NCI-H2171 (cell line): ENCODE measurements around the gene FAM83G.
A peak's percentile ranks its signal among the peaks of the same experiment; 100 is the strongest.
"Not testable (repeated sequence)": the region's sequence is repeated elsewhere in the genome, so short reads cannot be mapped to it uniquely, and the experiment has no call there.

Experiments used
- DNase-seq: peaks from one replicate; lab custom pipeline; 2025; lab: John Stamatoyannopoulos, UW

FAM83G gene

GRCh38 chr17:19022747-19023146 is 18.2 kb upstream of the FAM83G start:
- no peak for DNase-seq

DNA sequence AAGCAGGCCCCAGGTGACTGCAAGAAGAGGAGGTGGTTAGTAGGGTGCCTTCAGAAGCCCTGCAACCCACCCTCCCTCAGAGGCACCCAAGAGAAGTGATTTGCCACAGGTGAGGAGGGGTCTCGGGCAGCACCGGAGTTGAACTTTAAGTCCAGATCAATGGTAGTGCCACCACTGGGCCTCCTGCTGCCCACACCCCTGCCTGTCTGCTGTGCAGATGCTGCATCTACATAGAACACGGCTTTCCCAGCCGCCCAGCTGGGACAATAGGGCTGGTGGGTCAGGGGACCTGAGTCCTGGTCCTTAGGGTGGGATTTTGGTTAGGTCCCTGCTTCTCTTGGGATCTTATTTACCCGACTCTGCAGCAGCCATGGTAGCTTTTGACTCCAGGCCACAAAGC is 17.6 kb upstream of the FAM83G start:
- no peak for DNase-seq

GRCh38 chr17:19021622-19022083 is 17.1 kb upstream of the FAM83G start:
- no peak for DNase-seq

GRCh38 chr17:19021011-19021621 is 16.6 kb upstream of the FAM83G start:
- not testable (repeated sequence) for DNase-seq

DNA sequence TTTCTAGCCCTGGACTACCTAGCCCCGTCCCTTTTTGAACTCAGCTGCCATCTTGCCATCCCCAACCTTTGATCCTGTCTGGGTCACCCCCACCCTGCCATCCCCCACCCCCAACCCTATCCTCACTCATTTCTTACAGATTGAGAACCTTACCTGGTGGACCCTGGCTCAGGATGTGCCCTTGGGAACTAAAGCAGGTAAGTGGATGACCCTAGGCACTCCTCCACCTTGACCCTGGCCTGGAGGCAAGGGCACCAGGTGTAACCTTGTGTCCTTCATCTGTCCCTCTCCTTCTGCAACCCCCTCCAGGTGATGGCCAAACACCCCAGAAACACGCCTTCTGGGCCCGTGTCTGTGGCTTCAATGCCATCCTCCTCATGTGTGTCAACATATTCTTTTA is 15.5 kb upstream of the FAM83G start:
- DNase-seq, result no peak

GRCh38 chr17:19019041-19019941 is 14.7 kb upstream of the FAM83G start:
- peak; percentile 68 for DNase-seq

GRCh38 chr17:19018600-19018950 is 14.0 kb upstream of the FAM83G start:
- no peak for DNase-seq

DNA sequence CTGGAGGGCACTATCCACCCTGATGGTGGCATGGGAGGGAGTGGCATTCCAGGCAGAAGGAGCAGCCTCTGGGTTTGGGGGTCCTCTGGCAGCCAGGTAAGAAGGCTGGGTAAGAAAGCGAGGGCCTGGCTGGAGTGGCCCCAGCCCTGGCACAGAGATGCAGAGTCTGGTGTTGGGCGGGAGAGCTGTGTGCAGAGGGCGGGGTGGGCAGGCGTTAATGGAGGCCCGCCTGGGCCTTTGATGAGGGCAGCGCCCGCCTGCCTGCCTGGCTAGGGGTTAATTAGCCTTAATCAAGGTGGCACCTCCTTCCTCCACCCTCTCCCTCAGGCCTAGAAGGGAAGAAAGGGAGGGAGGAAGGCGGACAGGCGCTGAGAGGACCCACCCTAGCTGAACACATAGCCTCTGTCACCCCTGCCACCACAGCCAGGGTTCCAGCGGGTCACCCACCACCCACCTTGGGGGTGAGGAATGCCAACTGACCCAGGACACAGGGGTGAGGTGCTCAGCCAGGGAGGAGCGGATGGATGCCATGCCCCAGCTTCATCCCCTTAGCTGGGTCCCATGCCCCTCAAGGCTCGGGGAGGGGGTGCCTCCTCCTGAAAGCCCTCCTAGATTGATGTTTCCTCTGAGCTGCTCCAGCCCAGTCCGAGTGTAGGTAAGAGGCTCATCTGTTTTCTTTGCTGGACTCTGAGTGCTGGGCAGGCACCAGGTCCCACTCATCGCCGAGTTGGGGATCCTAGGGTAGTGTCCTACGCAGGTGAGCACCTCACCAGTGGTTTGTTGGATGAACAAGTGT is 13.4 kb upstream of the FAM83G start:
- DNase-seq, result no peak

DNA sequence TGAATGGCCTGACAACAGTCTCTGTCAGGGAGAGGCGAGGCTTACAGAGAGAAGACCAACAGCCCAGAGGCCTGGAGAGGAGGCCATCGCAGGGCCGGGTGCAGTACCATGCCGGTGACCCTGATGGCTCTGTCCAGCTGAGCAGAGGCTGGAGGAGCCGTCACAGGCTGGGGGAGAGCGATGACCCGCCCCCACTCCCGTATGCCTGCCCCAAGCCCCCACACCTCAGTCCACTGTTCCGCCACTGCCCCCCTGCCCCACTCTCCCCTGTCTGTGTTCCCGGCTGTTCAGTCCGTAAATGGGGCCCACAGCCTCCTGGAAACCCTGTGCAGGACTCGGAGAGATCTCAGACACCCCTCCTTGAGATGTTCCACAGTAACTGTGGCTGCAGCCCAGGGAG is 12.8 kb upstream of the FAM83G start:
- DNase-seq, result no peak

- DNase-seq, result no peak
Observed at GRCh38 chr17:19016881-19017280, 12.3 kb upstream of the FAM83G start.

DNA sequence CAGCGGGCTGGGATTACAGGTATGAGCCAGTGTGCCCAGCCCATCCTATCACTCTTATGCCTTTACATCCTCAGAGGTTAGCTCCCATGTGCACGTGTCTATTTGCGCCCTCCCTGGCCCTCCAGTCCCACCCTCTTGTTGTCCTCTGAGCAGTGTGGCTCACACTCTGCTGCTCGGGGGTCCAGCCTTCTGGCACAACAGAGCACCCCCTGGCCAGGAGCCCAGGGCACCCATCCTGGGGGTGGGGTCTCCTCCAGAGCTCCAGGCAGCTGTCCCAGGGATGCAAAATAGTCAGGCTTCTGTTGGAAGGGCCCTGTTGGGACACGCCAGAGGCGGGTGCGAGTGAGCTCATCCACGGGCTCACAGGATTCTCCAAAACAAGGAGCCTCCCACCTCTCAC is 11.7 kb upstream of the FAM83G start:
- no peak for DNase-seq

- no peak for DNase-seq
Observed at GRCh38 chr17:19015428-19015827, 10.9 kb upstream of the FAM83G start.

DNA sequence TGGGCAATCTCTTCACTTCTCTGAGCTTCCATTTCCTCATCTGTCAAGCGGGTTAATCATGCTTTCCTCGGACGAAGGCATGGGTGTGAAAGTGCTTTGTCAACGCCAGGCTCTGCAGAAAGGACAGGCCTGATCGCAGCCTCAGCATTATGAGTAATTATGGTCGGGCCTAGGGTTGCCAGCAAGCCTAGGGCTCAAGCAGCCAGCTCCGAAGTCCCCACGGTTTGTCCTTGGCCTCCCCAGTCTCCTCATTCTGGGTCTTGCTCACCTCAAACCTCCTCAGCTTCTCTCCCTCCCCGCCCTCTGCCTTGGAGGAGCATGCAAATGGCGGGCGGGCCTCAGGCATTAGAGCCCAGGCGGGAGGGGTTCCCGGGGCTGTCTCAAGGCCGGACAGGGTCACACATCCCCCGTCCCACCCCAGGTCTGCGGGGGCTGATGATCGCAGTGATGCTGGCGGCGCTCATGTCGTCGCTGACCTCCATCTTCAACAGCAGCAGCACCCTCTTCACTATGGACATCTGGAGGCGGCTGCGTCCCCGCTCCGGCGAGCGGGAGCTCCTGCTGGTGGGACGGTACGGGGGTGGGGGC is 10.2 kb upstream of the FAM83G start:
- no peak for DNase-seq

- DNase-seq, result no peak
Observed at GRCh38 chr17:19013806-19014627, 9.5 kb upstream of the FAM83G start.

DNA sequence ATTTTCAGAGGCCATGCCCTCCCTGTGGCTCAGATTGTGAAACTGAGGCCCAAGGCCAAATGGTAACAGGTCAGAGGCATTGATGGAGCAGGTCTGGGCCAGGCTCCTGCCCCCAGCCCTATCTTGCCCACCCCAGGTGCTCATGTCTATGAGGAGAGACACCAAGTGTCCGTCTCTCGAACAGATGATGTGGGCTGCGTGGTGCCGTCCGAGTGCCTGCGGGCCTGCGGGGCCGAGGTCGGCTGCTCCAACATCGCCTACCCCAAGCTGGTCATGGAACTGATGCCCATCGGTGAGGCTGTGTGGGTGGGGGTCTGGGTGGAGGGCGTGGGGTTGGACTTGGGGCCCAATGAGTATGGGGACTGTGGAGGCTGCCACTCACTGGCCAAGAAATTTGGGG is 8.7 kb upstream of the FAM83G start:
- no peak for DNase-seq

DNA sequence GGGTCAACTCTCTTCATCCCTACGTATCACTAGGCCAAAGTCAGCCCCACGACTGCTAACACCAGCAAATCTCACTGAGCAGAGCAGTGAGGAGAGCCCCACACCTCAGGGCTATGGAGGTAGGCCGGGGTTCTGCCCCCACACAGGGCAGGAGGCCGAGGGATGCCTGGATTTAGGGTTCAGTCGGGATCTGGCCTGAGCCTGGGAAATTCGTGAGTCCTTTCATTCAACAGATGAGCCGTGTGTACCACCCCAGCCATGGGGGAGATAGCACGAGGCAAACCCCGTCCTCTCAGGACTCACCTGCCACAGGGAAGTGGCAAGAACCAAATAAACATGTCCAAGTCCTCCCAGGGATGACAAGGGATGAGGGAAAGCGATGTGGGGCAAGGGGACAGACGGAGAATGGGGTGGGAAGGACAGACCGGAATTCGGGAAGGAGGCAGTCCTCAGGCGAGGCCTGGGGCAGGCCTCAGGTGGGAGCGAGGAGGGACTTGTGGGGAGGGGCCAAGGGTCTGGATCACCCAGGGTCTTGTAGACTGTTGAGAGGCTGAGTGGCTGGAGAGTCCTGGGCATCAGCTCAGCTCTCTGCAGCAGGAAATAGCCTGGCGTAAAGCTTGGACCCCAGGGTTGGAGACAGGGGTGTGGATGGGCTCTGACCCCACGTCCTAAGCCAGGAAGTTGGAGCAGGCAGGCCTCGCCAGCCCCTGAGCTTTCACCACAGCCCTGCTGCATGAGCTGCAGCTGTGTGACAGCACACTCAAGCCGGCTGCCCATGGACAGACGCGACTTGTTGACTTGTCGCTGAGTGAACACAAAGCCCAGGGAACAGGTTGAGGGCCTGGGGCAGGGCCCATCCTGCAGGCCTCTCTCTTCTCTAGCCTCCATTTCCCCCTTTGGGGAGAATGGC is 7.9 kb upstream of the FAM83G start:
- DNase-seq, result no peak

- DNase-seq, result no peak
Observed at GRCh38 chr17:19011581-19011980, 7.0 kb upstream of the FAM83G start.

DNA sequence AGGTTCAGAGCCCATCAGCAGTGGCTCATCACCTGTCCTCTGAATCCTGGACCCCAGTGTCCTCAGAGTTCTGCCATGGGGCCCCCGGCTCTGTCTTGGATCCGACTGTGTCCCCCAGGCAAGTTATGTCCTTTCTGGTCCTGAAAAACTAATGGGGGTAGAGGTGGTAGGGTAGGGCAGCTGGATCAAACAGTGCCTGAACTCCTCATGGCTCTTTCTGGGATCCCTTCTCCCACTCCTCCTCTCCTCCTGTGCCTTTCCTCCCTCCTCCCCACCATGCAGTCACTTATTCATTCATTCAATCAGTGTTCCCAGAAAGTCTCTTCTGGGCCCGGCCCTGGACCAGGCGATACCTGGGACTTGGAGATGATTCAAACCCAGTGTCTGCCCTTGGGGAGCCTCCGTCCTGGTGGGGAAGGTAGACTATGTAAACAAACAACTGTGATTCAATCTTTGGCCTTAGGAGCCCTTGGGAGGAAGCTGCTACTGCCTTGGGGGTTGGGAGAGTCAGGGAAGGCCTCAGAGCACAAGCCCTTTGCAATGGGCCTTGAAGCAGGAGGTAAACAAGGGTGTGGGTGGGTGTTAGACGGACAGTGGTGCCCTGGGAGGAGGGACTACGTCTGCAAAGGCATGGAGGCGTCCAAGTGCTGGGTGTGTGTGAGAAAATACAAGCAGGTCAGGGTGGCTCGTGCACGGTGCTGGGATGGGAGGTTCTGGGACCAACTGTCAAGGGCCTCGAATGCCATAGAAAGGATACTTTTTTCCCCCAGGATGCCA is 6.4 kb upstream of the FAM83G start:
- no peak for DNase-seq

- no peak for DNase-seq
Observed at GRCh38 chr17:19009970-19010369, 5.4 kb upstream of the FAM83G start.

DNA sequence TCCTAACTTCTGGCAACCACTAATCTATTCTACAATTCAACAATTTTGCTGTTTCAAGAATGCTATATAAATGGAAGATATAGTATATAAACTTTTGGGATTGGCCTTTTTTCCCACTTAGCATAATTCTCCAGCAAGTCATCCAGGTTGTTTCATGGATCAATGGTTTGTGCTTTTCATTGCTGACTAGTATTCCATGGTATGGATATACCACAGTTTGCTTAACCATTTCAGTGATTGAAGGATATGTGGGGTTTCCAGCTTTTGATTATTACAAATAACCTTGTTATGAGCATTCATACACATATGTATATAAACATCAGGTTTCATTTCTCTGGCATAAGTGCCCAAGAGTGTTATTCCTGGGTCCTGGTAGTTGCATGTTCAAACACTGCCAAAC is 2.1 kb upstream of the FAM83G start:
- DNase-seq, result no peak
